ENCODE data around the gene ZNF346.
"Not testable (repeated sequence)": the region's sequence is repeated elsewhere in the genome, so short reads cannot be mapped to it uniquely, and the experiment has no call there.

DNA sequence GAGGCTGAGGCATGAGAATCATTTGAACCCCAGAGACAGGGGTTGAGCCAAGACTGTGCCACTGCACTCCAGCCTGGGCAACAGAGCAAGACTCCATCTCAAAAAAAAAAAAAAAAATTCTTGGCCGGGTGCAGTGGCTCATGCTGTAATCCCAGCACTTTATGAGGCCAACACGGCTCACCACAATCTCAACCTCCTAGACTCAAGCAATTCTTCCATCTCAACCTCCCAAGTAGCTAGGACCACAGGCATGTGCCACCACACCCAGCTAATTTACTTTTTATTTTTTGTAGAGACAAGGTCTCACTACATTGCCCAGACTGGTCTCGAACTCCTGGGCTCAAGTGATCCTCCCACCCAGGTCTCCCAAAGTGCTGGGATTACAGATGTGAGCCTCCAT is 29.4 kb upstream of the ZNF346 start:
- TF ChIP-seq, protein P1, sequence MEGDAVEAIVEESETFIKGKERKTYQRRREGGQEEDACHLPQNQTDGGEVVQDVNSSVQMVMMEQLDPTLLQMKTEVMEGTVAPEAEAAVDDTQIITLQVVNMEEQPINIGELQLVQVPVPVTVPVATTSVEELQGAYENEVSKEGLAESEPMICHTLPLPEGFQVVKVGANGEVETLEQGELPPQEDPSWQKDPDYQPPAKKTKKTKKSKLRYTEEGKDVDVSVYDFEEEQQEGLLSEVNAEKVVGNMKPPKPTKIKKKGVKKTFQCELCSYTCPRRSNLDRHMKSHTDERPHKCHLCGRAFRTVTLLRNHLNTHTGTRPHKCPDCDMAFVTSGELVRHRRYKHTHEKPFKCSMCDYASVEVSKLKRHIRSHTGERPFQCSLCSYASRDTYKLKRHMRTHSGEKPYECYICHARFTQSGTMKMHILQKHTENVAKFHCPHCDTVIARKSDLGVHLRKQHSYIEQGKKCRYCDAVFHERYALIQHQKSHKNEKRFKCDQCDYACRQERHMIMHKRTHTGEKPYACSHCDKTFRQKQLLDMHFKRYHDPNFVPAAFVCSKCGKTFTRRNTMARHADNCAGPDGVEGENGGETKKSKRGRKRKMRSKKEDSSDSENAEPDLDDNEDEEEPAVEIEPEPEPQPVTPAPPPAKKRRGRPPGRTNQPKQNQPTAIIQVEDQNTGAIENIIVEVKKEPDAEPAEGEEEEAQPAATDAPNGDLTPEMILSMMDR (IDR thresholded peaks at IDR 0.05 in 4 of 5, conservative IDR thresholded peaks at IDR 0.05 in 1 of 5): not testable (repeated sequence)
- TF ChIP-seq POLR2A (IDR thresholded peaks at IDR 0.05): not testable (repeated sequence)

Measured in gastrocnemius medialis (tissue), 4 donors.